ENCODE measurements around the gene OR4C16.

Gene OR4C16, protein sequence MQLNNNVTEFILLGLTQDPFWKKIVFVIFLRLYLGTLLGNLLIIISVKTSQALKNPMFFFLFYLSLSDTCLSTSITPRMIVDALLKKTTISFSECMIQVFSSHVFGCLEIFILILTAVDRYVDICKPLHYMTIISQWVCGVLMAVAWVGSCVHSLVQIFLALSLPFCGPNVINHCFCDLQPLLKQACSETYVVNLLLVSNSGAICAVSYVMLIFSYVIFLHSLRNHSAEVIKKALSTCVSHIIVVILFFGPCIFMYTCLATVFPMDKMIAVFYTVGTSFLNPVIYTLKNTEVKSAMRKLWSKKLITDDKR

DNA sequence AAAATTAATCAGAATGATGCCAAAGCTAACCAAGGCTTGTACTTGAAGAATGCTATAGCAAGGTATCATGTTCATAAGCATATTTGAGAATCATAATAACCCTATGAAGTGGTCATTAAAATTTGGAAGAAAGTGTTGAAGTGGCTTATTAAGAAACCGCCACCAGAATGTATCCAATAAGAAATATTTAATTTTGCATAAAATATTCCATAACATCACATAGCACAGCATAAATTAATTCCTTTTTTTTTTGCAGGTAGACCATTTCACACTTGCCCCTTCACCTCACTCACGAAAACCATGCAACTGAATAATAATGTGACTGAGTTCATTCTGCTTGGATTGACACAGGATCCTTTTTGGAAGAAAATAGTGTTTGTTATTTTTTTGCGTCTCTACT, at the start of gene OR4C16:
Gene OR4C16 (plus strand): TSS at position 301 of the 400 bp plus-strand sequence. CDS start 0 bp downstream, at position 301.
- DNase-seq, result no peak

DNA sequence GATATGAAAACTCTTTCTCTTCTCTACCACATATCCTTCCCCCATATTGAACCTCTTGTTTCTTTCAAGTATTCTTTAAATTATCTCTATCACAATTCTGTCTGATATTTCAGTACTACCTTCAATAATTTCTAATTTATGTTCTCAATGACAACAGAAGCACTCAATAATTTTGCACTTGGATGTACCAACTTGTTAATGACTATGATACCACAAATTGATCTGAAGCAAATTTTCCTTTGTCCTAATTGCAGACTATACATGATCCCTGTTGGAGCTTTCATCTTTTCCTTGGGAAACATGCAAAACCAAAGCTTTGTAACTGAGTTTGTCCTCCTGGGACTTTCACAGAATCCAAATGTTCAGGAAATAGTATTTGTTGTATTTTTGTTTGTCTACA, 17.8 kb upstream of the OR4C16 start, which contains the start of gene OR4C15:
Gene OR4C15 (plus strand): TSS at position 301 of the 400 bp plus-strand sequence. CDS start 0 bp downstream, at position 301.
- DNase-seq, result no peak

DNA sequence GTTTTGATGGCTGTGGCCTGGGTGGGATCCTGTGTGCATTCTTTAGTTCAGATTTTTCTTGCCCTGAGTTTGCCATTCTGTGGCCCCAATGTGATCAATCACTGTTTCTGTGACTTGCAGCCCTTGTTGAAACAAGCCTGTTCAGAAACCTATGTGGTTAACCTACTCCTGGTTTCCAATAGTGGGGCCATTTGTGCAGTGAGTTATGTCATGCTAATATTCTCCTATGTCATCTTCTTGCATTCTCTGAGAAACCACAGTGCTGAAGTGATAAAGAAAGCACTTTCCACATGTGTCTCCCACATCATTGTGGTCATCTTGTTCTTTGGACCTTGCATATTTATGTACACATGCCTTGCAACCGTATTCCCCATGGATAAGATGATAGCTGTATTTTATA, 620 bp downstream of the OR4C16 start:
- no peak for DNase-seq

DNA sequence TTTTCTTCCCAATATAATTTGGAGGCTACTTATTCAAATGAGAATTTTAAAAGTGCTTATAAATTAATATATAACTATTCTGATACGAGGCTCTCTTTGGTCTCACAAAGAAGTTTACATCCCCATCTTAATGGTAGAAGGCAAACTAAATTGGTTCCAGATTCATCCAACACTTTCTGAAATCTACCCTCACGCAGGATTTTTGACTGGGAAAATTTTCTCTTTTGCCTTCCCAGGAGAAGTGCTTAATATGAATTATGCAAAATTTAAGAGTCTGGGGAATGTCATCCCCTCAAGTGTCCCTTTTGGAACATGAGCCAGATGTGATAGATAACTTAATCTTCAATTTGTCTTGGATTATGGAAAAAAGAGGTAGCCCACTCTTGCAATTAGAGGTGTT, 35.6 kb downstream of the OR4C16 start, which contains the start of gene OR4C11:
Gene OR4C11 (minus strand): TSS at position 101 of the 400 bp plus-strand sequence. CDS start 3,272 bp downstream, outside the sequence.
- DNase-seq, result no peak

All from stimulated activated CD4-positive, alpha-beta T cell treated with anti-CD3 and anti-CD28 coated beads, Interleukin-1b, Interleukin-23, amount 100 ng/mL, for 48 hours (primary cell).